Stimulated activated CD8-positive, alpha-beta memory T cell treated with anti-CD3 and anti-CD28 coated beads, Interleukin-7, amount 100 ng/mL, for 48 hours (primary cell): ENCODE measurements around the gene RNASEH2B.

Source experiments
- DNase-seq, 2 donors: peaks; one replicate each; pipeline ENCODE4 v3.0.0-alpha.2; 2020; ENCODE audit warnings: low read depth in 1 of 2; ENCODE audit errors: extremely low read depth in 1 of 2

RNASEH2B gene

GRCh38 chr13:50909605-50910484, at the start of gene RNASEH2B:
TSS of gene RNASEH2B (plus strand) at chr13:50909791. CDS start at chr13:50910077, 286 bp downstream.
- DNase-seq, result peak; percentile 42 to 55

DNA sequence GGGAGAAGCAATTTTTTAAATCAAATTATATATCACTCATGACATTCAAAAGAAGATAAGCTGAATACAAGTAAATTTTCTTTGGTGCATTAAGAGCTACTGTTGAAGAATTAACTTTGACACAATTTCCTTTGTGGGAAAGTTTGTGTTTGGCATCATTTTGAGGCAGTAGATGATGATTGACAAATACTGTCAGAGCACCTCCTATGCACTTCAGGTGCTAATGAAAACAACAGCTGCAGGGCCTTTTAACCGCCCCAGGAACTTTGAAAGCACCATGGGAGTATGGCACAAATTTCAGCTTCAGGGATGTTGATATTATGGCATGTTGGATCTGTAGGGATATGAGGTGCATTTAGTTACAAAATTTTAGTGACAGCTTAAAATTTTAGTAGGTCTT, 45.1 kb upstream of the RNASEH2B start:
- DNase-seq, result no peak

GRCh38 chr13:50866817-50867636, 42.6 kb upstream of the RNASEH2B start:
- DNase-seq, result no peak

DNA sequence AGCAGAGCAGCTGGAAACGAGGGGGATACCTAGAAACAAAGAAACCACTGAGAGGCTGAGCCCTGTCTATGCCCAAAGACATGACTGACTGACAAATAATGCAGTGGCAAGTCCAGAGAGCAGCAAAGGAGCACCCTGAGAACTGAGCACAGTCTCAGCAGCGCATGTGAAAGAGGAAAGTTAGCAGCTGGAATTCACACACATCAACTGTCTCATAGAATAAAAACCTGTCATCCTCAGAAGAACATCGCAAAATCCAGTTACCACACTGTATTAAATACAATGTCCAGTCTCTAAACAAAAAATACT, 42.0 kb upstream of the RNASEH2B start:
- no peak for DNase-seq

DNA sequence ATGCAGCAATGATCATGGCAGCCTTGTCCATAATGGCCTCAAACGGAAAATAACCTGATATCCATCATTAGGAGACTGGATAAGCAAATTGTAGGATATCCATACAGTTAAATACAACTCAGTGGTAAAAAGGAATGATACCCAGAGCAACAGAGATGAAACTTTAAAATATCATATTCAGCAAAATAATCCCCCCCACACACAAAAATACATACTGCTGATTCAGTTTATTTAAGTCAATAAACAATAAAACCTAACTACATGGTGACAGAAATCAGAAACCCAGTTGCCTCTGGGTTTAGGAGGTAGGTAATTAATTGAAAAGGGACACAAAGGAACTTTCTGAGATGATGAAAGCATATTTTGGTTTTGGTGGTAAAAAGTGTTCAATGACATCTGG, 38.2 kb upstream of the RNASEH2B start:
- no peak for DNase-seq

- DNase-seq, result no peak
These were observed 36.1 kb upstream of the RNASEH2B start for GRCh38 chr13:50873467-50873866.

DNA sequence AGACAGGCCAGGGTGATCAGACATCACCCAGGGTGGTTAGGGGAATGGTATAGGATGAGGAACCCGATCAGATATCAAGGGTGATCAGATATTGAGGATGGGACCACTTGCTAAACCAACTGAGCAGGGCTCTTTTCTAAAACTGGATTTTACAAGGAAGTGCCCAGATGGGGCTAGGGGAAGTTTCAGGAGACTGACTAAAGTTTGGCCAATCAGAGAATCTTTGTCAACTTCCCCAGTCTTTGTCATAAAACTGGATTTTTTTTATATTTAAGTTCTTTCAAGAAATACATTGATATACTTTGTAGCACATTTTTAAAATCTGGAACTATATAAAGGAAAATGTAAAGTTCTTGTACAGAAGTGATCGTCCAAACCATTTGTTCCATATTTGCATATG, 35.6 kb upstream of the RNASEH2B start:
- no peak for DNase-seq

GRCh38 chr13:50882816-50883435, 26.7 kb upstream of the RNASEH2B start:
- DNase-seq, result no peak

DNA sequence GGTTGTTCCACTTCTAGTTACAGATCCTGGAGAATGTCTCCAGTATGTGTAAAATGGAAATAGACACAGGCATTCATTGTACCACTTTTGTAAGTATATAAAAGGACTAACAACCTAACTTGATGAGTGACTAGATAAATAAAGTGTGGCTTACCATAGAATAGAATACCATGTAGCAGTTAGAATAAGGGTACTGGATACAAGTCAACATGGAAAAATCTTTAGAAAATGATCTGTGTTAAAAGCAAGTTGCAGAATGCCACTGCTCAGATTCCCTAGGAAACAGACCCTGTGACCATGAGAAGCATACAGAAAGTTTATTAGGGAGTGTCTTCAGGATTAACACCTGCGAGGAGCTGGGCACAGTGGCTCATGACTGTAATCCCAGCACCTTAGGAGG, 25.9 kb upstream of the RNASEH2B start:
- DNase-seq, result no peak

DNA sequence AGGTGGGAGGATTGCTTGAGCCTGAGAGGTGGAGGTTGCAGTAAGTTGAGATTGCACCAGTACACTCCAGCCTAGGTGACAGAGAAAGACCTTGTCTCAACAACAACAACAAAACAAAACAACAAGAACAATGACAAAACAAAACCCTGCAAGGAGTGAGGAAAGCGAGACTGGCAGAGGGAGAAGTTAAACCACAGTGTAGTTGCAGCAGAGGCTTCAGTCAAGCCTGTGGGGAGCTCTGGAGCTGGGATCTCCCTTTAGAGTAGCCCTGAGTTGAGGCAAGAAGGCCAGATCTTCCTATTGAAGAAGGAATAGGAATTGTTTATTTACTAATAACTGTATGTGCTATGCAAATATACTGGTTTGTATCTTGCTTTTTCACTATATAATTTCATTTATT, 25.3 kb upstream of the RNASEH2B start:
- DNase-seq, result no peak

- DNase-seq, result no peak
These were observed 22.4 kb upstream of the RNASEH2B start for GRCh38 chr13:50887151-50887550.

GRCh38 chr13:50888362-50888761, 21.2 kb upstream of the RNASEH2B start:
- no peak for DNase-seq

DNA sequence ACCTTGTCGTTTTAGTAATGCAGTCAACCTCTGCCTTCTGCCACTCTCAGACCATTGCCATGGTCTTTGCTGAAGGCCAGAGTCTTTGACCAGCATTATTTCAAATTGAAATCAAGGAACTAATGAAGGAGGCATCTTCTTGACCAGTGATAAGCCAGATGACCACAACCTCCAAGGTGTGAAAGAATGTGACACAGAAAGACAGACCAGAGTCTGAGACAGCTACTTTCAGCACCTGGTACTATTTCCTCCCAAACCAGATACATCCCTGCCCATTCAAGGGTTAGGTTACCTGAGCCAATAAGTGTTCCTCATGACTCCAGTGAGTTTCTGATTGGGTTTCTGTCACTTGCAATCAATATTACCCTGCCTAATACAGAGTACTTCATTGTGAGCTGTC, 20.3 kb upstream of the RNASEH2B start:
- DNase-seq, result no peak

DNA sequence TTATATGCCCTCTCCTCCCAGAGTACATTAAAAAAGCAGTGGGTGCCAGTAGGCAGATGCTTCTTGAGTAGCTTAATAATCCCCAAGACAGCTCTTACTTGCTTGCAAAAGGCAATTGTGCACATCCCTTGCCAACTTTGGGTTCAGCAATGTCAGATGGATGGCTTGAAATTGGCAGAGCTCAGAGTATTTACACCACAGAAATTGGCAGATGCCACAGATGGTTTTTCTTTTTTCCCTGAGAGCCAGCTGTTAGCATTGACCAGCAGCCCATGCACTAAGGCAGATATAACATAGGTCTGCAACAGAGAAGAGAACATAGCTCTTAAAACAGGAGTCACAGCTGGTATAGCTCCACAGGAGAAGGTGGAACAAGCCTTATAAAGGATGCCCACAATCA, 18.4 kb upstream of the RNASEH2B start:
- no peak for DNase-seq

GRCh38 chr13:50892210-50892944, 17.2 kb upstream of the RNASEH2B start:
- no peak for DNase-seq

- no peak for DNase-seq
These were observed 16.3 kb upstream of the RNASEH2B start for GRCh38 chr13:50893211-50893852.

DNA sequence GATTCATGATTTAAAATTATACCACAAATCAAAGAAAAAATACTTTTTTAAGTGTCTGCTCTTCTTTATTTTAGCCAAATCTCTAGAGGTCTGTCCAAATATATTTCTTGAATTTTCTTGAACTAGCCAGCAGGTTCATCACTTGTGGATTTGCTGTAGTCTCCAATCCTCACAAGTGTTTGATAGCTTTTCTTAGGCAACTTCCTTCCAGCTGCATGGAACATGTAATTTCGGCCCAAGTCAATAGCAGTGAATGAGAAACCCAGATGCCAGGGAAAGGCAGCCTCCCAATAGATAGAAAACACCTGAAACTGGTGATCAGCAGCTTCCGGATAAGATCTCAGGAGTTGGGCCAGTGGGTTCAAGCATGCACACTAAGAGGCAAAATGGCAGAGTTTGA, 15.6 kb upstream of the RNASEH2B start:
- DNase-seq, result no peak

DNA sequence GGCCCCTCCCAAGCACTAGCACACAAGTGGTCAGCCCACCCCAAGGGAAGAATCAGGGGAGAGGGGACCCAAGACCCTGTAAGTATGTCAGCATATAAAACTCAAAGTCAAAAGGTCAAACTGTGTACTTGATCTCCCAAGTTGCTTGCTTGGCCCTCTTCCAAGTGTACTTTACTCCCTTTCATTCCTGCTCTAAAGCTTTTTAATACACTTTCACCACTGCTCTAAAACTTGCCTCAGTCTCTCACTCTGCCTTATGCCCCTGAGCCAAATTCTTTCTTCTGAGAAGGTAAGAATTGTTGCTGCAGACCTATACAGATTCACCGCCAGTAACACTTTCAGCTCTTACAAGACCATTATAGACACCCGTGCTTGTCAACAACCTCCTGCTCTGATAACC, 15.1 kb upstream of the RNASEH2B start:
- no peak for DNase-seq

DNA sequence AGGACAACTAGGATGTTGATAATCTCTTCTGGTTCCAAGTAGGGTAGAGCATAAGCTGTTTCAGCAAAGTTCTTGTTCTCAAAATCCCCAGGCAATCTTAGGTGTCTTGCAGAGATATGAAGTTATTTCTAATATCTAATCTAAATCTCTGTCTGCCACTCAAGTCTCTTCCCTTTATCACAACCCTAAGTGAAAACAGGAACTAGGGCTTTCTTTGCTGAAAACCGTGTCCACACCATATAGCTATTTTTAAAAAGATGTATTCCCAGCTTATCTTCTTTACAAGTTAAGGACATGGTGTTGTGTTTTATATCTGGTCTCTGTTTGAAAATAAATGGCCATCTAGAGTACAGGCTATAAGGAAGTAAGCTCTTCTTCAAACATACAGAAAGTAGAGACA, 11.3 kb upstream of the RNASEH2B start:
- no peak for DNase-seq

DNA sequence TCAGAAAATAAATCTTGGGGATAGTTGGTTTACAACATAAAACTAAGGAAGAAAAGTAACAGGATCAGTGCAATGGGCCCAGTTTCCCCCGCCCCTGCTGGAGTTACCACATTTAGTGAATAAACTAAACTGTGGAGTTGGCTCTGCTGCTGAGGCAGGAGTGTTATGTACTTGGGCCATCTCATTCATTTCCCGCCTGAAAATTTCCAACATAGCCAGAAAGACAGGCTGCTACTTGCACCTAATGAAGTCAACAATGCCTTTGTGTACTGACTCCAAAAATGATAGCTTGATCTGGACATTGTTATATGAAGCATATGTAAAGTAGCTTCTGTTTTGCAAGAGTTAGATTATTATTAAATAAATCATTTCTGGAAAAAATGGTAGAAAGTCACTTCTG, 7.9 kb upstream of the RNASEH2B start:
- DNase-seq, result no peak

DNA sequence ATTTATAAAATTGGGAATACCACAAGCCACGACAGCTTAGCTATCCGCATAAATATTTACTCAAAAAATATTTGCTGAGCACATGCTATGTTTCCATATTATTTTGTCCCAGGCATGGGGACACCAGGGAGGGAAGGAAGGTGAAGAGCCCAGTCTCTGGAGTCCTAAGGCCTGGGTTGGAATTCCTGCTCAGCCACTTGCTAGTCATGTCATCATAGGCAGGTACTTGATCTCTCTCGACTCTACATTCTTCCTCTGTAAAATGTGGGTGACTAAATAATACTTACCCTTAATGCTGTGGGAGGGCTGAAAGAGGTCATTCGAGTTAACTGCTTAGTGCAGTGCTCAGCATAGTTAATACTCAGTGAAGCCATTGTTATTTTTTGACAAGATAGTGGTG, 4.3 kb upstream of the RNASEH2B start:
- no peak for DNase-seq
